ENCODE measurements around the gene TRNAU1AP. TPM values are rescaled to one million over a fixed set of nuclear protein-coding genes. Genes with fewer than 3 reads are reported as not detected.
A peak's percentile ranks its signal among the peaks of the same experiment; 100 is the strongest.
"Not testable (repeated sequence)": the region's sequence is repeated elsewhere in the genome, so short reads cannot be mapped to it uniquely, and the experiment has no call there.

TRNAU1AP gene
- polyA plus RNA-seq, 3 donors, result 21.7 to 23.3 (median 22.8) TPM

GRCh38 chr1:28573564-28573963 lies 20.7 kb downstream of the TRNAU1AP start:
- no peak for DNase-seq (ENCODE audit: low read depth in 3 of 3, low spot score in 2 of 3)

- DNase-seq (ENCODE audit: low read depth in 3 of 3, low spot score in 2 of 3), result no peak
Measured at GRCh38 chr1:28577052-28577678, 24.3 kb downstream of the TRNAU1AP start.

GRCh38 chr1:28577738-28578536 lies 25.1 kb downstream of the TRNAU1AP start:
- no peak for DNase-seq (ENCODE audit: low read depth in 3 of 3, low spot score in 2 of 3)

- DNase-seq (ENCODE audit: low read depth in 3 of 3, low spot score in 2 of 3), result no peak
Measured at GRCh38 chr1:28578696-28579218, 25.9 kb downstream of the TRNAU1AP start.

- no peak for DNase-seq (ENCODE audit: low read depth in 3 of 3, low spot score in 2 of 3)
Measured at GRCh38 chr1:28579401-28579800, 26.5 kb downstream of the TRNAU1AP start.

- DNase-seq (ENCODE audit: low read depth in 3 of 3, low spot score in 2 of 3), result no peak
Measured at GRCh38 chr1:28580722-28581530, 28.0 kb downstream of the TRNAU1AP start.

DNA sequence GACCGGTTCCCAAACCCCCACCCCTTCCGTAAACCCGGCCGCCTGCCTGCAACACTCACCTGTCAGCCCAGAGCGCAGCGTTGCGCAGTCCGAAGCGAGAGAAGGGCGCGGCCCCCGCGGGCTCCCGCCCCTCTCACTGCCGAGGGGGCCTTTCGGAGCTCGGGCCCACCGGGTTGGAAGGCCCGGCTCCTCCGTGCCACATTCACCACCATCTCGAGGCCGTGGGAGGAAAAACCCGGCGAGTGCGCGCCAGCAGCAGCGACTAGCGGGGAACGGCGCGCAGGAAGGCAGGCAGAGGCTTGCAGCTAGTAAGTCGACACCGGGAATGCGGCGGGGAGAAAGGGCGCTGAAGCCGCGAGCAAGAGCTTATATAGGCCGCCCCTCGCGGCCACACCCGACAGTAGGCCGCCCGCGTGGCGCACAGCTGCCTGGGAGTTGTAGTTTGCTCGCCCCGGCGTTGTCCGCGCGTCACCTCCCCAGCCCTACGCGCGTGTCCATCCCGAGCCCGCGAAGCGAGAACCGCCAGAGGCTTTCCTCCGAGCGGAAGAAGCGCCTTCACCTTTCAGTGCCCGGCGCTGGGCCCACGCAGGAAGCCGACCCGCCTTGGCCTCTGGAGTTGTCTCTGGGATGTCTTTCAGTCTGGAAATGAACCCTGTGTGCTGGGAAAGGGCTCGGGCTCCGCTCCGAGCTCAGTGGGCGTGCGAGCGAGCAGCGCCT lies 28.8 kb downstream of the TRNAU1AP start:
- peak; percentile 87 to 91 (median 90) for DNase-seq (ENCODE audit: low read depth in 3 of 3, low spot score in 2 of 3)

GRCh38 chr1:28582248-28582615 lies 29.3 kb downstream of the TRNAU1AP start:
- no peak for DNase-seq (ENCODE audit: low read depth in 3 of 3, low spot score in 2 of 3)

DNA sequence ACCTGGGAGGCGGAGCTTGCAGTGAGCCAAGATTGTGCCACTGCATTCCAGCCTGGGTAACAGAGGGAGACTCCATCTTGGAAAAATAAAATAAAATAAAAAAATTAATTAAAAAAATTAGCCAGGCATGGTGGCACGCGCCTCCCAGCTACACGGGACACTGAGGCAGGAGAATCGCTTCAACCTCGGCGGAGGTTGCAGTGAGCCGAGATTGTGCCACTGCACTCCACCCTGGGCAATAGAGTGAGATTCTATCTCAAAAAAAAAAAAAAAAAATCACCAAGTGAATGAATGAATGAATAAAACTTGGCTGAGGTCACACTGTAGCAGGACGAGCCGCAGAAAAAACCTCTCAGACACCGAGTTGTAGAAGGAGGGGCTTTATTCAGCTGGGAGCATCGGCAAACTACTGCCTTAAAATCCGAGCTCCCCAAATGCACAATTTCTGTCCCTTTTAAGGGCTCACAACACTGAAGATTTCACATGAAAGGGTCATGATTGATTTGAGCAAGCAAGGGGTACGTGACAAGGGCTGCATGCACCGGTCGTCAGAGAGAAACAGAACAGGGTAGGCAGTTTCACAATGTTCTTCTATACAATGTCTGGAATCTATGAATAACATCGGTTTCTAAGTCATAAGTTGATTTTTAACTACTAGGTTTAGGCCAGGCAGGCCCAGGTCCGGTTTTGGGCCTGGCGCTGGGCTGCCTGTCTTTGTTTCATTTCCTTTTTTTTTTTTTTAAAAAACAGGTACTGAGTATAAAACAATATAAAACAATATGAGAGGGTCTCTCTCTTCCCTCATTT lies 33.9 kb downstream of the TRNAU1AP start:
- DNase-seq (ENCODE audit: low read depth in 3 of 3, low spot score in 2 of 3), result not testable (repeated sequence)

- DNase-seq (ENCODE audit: low read depth in 3 of 3, low spot score in 2 of 3), result no peak
Measured at GRCh38 chr1:28591708-28592320, 38.9 kb downstream of the TRNAU1AP start, which contains the start of gene RAB42. Gene RAB42, plus strand, starts transcription at chr1:28592265. Its CDS starts 247 bp downstream, at chr1:28592512.

GRCh38 chr1:28592321-28593071 lies 39.6 kb downstream of the TRNAU1AP start:
- no peak for DNase-seq (ENCODE audit: low read depth in 3 of 3, low spot score in 2 of 3)

DNA sequence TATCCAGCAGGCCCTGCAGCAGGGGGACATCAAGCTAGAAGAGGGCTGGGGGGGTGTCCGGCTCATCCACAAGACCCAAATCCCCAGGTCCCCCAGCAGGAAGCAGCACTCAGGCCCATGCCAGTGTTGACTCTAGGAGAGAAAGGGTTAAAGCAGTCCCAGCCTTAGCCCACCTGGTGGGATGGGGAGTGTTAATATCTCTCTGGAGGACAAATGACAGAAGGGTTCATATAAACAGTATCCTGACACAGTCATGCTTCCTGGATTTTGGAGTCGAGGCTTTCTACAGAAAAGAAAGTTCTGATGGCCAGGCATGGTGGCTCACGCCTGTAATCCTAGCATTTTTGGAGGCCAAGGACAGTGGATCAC lies 41.1 kb downstream of the TRNAU1AP start:
- not testable (repeated sequence) for DNase-seq (ENCODE audit: low read depth in 3 of 3, low spot score in 2 of 3)

DNA sequence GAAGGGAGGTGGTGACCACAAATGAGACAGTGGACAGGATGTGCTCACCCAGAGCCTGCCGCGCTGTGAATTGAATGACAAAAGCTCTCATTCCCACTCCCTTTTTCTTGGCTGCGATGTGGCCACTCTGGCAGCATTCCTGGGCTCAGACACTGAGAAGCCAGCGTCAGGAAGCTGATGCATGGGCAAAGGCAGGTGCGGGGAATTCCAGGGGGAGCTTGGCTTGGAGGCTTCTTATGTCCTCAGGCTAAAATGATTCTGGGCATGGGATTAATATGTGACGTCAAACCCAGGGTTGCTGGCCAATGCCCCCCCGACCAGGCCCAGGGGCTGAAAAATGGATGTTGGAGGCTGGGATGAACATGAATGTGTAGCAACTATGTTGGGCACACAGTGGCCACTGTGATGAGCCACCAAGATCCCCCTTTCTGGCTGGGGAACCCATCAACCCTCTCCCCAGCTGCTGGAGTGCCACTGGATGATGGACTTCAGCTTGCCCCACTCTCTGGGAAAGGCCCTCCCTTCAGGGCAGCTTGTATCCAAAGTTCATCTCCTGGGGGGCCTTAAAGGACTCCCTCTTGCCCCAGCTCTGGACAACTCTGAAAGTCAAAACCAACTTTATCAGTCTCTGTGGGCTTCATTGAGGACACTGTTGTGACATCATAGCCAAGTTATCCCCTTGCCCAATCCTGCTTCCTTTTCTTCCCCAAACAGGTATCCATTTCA lies 42.0 kb downstream of the TRNAU1AP start:
- not testable (repeated sequence) for DNase-seq (ENCODE audit: low read depth in 3 of 3, low spot score in 2 of 3)

GRCh38 chr1:28595412-28596191 lies 42.7 kb downstream of the TRNAU1AP start:
- DNase-seq (ENCODE audit: low read depth in 3 of 3, low spot score in 2 of 3), result no peak

GRCh38 chr1:28596276-28596675 lies 43.4 kb downstream of the TRNAU1AP start:
- DNase-seq (ENCODE audit: low read depth in 3 of 3, low spot score in 2 of 3), result not testable (repeated sequence)

DNA sequence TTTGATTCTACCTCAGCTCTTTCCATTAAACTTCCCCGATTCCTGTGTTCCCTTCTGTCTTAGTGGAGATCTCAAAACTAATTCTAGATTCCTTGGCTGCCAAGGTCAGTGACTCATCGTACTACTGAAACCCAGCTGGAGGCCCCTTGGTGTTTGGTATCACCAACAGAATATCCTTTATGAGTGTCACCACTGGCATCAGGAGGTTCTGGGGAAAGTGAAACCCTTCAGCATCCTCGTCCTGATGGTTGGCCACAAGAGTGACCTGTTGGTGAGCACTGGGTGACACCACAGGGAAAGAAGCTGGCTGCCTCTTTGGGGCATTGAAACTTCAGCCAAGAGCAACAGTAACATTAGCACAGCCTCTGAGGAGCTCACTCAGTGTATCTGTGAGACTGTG lies 48.8 kb downstream of the TRNAU1AP start:
- no peak for DNase-seq (ENCODE audit: low read depth in 3 of 3, low spot score in 2 of 3)

Data from right renal cortex interstitium (tissue), 3 donors.